Gastrocnemius medialis (tissue), 4 donors: Measurements from ENCODE around the gene NTM. TPM values are rescaled to one million over a fixed set of nuclear protein-coding genes. Genes with fewer than 3 reads are reported as not detected.

Experiments
- ATAC-seq, 2 donors: fragments of 150-250 bp; one replicate each; pipeline ENCODE4 v1.9.1; 2016
- DNase-seq, 2 donors: peaks; one replicate each; pipeline ENCODE4 v3.0.0-alpha.2; 2019
- H3K27ac ChIP-seq, 4 donors: fragments of 200-600 bp; sonication (generic); 1 replicate in 1 of 4; 2 replicates in 3 of 4; pipeline ENCODE4 v1.5.1; 2016 to 2018; ENCODE audit warnings: mild to moderate bottlenecking in 2 of 4, moderate library complexity in 1 of 4
- H3K27me3 ChIP-seq, 3 donors: fragments of 200-600 bp; sonication (generic) in 2 of 3; 1 replicate in 1 of 3; 2 replicates in 2 of 3; pipeline versions ENCODE4 v1.5.1 to v1.6.0; 2016 to 2019; ENCODE audit warnings: mild to moderate bottlenecking in 1 of 3, moderate library complexity in 1 of 3
- H3K36me3 ChIP-seq, 2 donors: fragments of 200-600 bp; sonication (generic) in 1 of 2; one replicate each; pipeline ENCODE4 v1.5.1; 2017 to 2018
- H3K4me1 ChIP-seq, 2 donors: fragments of 200-600 bp; sonication (generic) in 1 of 2; one replicate each; pipeline ENCODE4 v1.5.1; 2016 to 2017; ENCODE audit warnings: mild to moderate bottlenecking in 2 of 2
- H3K4me3 ChIP-seq, 4 donors: fragments of 200-600 bp; sonication (generic) in 3 of 4; 1 replicate in 1 of 4; 2 replicates in 3 of 4; pipeline ENCODE4 v1.5.1; 2016 to 2019; ENCODE audit warnings: mild to moderate bottlenecking in 2 of 4
- H3K9me3 ChIP-seq, 3 donors: fragments of 200-600 bp; sonication (generic) in 2 of 3; 1 replicate in 1 of 3; 2 replicates in 2 of 3; pipeline ENCODE4 v1.5.1; 2016 to 2019
- CTCF ChIP-seq, 5 experiments: fragments of 450-650 bp in 3 of 5; fragments of 200-600 bp in 2 of 5; sonication (generic) in 2 of 5; IDR thresholded peaks in 4 of 5; conservative IDR thresholded peaks in 1 of 5; 1 replicate in 4 of 5; 2 replicates in 1 of 5; pipeline ENCODE4 v1.5.1; 2016 to 2019; ENCODE audit warnings: antibody characterized with exemption in 5 of 5, mild to moderate bottlenecking in 3 of 5, moderate library complexity in 3 of 5
- POLR2A ChIP-seq, 2 donors: fragments of 450-650 bp; IDR thresholded peaks; one replicate each; pipeline ENCODE4 v1.6.1; 2017; ENCODE audit warnings: antibody characterized with exemption in 2 of 2, mild to moderate bottlenecking in 2 of 2, moderate library complexity in 2 of 2
- in situ Hi-C, 4 donors: fragments of 200-750 bp; cut with MboI; loops; one replicate each; pipeline versions ENCODE4 v1.15.0 to v1.8.0; 2017; ENCODE audit warnings: low sequenced_read_pairs in 4 of 4
- intact Hi-C: fragments of 100-400 bp; cut with DNase I; formaldehyde crosslinking; loops from one replicate; pipeline ENCODE4 v1.15.1; 2023; ENCODE audit warnings: low total_unique reads
- total RNA-seq, 4 donors: library from RNA; depleted of rRNA; stranded (reverse); fragments of >200 nt; gene quantifications; one replicate each; pipeline versions ENCODE4 v1.1.0 to v1.2.3, GENCODE V29; 2016

The NTM gene
- total RNA-seq, 4 donors from 2014 or later = 0.69 TPM; not detected in 3

GRCh38 chr11:131785801-131786200 is 415.4 kb downstream of the NTM start:
- Histone ChIP-seq H3K4me3 (no peak overlapping the region), H3K36me3 (no peaks in the 10 kb centered on the region), H3K27me3 (no peaks in the 10 kb centered on the region), H3K4me1 (no peaks in the 10 kb centered on the region), H3K27ac (no peak overlapping the region), H3K9me3 (no peaks in the 10 kb centered on the region)
- ATAC-seq (no peak), DNase-seq (no peak)
- in situ Hi-C loops (no loop called here), intact Hi-C loops (no loop called here)
- no peak for TF ChIP-seq CTCF (IDR thresholded peaks at IDR 0.05 in 4 of 5, conservative IDR thresholded peaks at IDR 0.05 in 1 of 5)
- TF ChIP-seq POLR2A (IDR thresholded peaks at IDR 0.05) = no peak

- Histone ChIP-seq H3K9me3 (no peaks in the 10 kb centered on the region), H3K27ac (no peak overlapping the region), H3K36me3 (no peaks in the 10 kb centered on the region), H3K4me3 (no peak overlapping the region), H3K27me3 (no peaks in the 10 kb centered on the region), H3K4me1 (no peaks in the 10 kb centered on the region)
- ATAC-seq = no peak
- TF ChIP-seq POLR2A (IDR thresholded peaks at IDR 0.05) (no peak), CTCF (IDR thresholded peaks at IDR 0.05 in 4 of 5, conservative IDR thresholded peaks at IDR 0.05 in 1 of 5) (no peak)
- DNase-seq = no peak
- in situ Hi-C loops (no loop called here), intact Hi-C loops (no loop called here)
Observed at GRCh38 chr11:131787119-131787518, 416.7 kb downstream of the NTM start.

GRCh38 chr11:131790586-131790985 is 420.2 kb downstream of the NTM start:
- in situ Hi-C loops = no loop called here
- DNase-seq (no peak), ATAC-seq (no peak)
- Histone ChIP-seq H3K4me1 (no peaks in the 10 kb centered on the region), H3K9me3 (no peaks in the 10 kb centered on the region), H3K27ac (no peak overlapping the region), H3K4me3 (no peak overlapping the region), H3K27me3 (no peaks in the 10 kb centered on the region), H3K36me3 (no peaks in the 10 kb centered on the region)
- TF ChIP-seq CTCF (IDR thresholded peaks at IDR 0.05 in 4 of 5, conservative IDR thresholded peaks at IDR 0.05 in 1 of 5) (no peak), POLR2A (IDR thresholded peaks at IDR 0.05) (no peak)
- intact Hi-C loops = no loop called here

GRCh38 chr11:131792243-131792642 is 421.8 kb downstream of the NTM start:
- Histone ChIP-seq H3K27me3 (no peaks in the 10 kb centered on the region), H3K27ac (no peak overlapping the region), H3K4me1 (no peaks in the 10 kb centered on the region), H3K9me3 (no peaks in the 10 kb centered on the region), H3K36me3 (no peaks in the 10 kb centered on the region), H3K4me3 (no peak overlapping the region)
- in situ Hi-C loops (no loop called here), intact Hi-C loops (no loop called here)
- ATAC-seq (no peak), DNase-seq (no peak)
- no peak for TF ChIP-seq POLR2A (IDR thresholded peaks at IDR 0.05)

GRCh38 chr11:131796089-131796488 is 425.7 kb downstream of the NTM start:
- H3K27me3 ChIP-seq = no peaks in the 10 kb centered on the region
- DNase-seq = no peak
- H3K9me3 ChIP-seq = no peaks in the 10 kb centered on the region
- in situ Hi-C loops (no loop called here), intact Hi-C loops (no loop called here)
- no peak overlapping the region for H3K4me3 ChIP-seq
- H3K27ac ChIP-seq = no peak overlapping the region
- no peak for ATAC-seq
- no peaks in the 10 kb centered on the region for H3K4me1 ChIP-seq
- no peaks in the 10 kb centered on the region for H3K36me3 ChIP-seq
- TF ChIP-seq CTCF (IDR thresholded peaks at IDR 0.05 in 4 of 5, conservative IDR thresholded peaks at IDR 0.05 in 1 of 5) (no peak), POLR2A (IDR thresholded peaks at IDR 0.05) (no peak)
